Kidney capillary endothelial cell (primary cell): ENCODE measurements around the gene GNG14.
"Not testable (repeated sequence)": the region's sequence is repeated elsewhere in the genome, so short reads cannot be mapped to it uniquely, and the experiment has no call there.

Source experiments
- DNase-seq: peaks from one replicate; pipeline ENCODE4 v3.0.0-alpha.2; 2018; ENCODE audit warnings: low spot score

GNG14 gene

GRCh38 chr19:12723641-12724426, 36.0 kb downstream of the GNG14 start, which contains the start of gene TNPO2:
TSS of gene TNPO2 (minus strand) at chr19:12723932. CDS start at chr19:12720977, 2,955 bp downstream.
- peak; percentile 71 for DNase-seq

- not testable (repeated sequence) for DNase-seq
These were observed 37.8 kb downstream of the GNG14 start for GRCh38 chr19:12725612-12726011.

GRCh38 chr19:12726988-12727316, 39.2 kb downstream of the GNG14 start:
- DNase-seq = no peak

- no peak for DNase-seq
These were observed 40.1 kb downstream of the GNG14 start for GRCh38 chr19:12727745-12728433.

GRCh38 chr19:12730064-12730463, 42.3 kb downstream of the GNG14 start:
- DNase-seq = no peak

- DNase-seq = no peak
These were observed 43.5 kb downstream of the GNG14 start for GRCh38 chr19:12731337-12731736.

GRCh38 chr19:12733369-12734214, 45.8 kb downstream of the GNG14 start:
- peak; percentile 30 for DNase-seq

GRCh38 chr19:12736995-12737834, 49.4 kb downstream of the GNG14 start, which contains the start of gene GET3:
TSS of gene GET3 (plus strand) at chr19:12737497. CDS start at chr19:12737506, 9 bp downstream.
- DNase-seq = peak; percentile 100

GRCh38 chr19:12737835-12738351, 50.1 kb downstream of the GNG14 start:
- DNase-seq = no peak
